ENCODE results near the gene ZNF430.

DNA sequence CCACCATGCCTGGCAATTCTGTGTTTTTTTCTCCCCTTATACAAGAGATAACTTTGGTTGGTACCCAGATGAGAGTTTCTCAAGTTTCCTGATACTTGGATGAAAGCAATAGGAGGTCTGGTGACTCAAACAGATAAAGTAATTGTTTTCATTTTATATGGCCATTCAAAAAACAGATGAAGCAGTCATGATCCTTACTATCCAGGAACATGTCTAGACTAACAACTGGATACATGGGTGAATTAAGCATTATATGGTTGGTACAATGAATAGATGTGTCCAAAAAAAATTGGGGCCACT lies 8.5 kb downstream of the ZNF430 start:
- TF ChIP-seq, protein P1, sequence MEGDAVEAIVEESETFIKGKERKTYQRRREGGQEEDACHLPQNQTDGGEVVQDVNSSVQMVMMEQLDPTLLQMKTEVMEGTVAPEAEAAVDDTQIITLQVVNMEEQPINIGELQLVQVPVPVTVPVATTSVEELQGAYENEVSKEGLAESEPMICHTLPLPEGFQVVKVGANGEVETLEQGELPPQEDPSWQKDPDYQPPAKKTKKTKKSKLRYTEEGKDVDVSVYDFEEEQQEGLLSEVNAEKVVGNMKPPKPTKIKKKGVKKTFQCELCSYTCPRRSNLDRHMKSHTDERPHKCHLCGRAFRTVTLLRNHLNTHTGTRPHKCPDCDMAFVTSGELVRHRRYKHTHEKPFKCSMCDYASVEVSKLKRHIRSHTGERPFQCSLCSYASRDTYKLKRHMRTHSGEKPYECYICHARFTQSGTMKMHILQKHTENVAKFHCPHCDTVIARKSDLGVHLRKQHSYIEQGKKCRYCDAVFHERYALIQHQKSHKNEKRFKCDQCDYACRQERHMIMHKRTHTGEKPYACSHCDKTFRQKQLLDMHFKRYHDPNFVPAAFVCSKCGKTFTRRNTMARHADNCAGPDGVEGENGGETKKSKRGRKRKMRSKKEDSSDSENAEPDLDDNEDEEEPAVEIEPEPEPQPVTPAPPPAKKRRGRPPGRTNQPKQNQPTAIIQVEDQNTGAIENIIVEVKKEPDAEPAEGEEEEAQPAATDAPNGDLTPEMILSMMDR (IDR thresholded peaks at IDR 0.05): no peak
- no peak for TF ChIP-seq POLR2A (IDR thresholded peaks at IDR 0.05)
